Neural cell (in vitro differentiated cells): ENCODE measurements around the gene FUT6. TPM values are rescaled to one million over a fixed set of nuclear protein-coding genes. Genes with fewer than 3 reads are reported as not detected.

Experiments used
- H2AFZ ChIP-seq: fragments of 200-600, 300-800 bp; sonication (generic), shearing (Covaris generic); 2 replicates; pipeline ENCODE4 v1.6.0; 2014; ENCODE audit warnings: low read depth, mild to moderate bottlenecking, antibody characterized with exemption, low read length, moderate library complexity
- H3F3A ChIP-seq: fragments of 200-600 bp; shearing (Covaris generic); 2 replicates; pipeline ENCODE4 v1.6.1; 2016; ENCODE audit warnings: mild to moderate bottlenecking, moderate library complexity, mixed read lengths, antibody characterized with exemption, low read length; ENCODE audit not compliant: insufficient read depth, poor library complexity, severe bottlenecking
- H3K27ac ChIP-seq: fragments of 200-600, 300-800 bp; sonication (generic), shearing (Covaris generic); 2 replicates; pipeline ENCODE4 v1.5.1; 2014; ENCODE audit warnings: mild to moderate bottlenecking, low read length, moderate library complexity
- H3K27me3 ChIP-seq: fragments of 300-800, 200-600 bp; sonication (generic), shearing (Covaris generic); 2 replicates; pipeline ENCODE4 v1.6.0; 2014; ENCODE audit warnings: mild to moderate bottlenecking, low read depth, low read length, moderate library complexity; ENCODE audit not compliant: insufficient read depth
- H3K36me3 ChIP-seq: fragments of 300-800, 200-600 bp; sonication (generic), shearing (Covaris generic); 2 replicates; pipeline ENCODE4 v1.5.1; 2014; ENCODE audit warnings: mild to moderate bottlenecking, antibody characterized with exemption, low read length, moderate library complexity; ENCODE audit not compliant: insufficient read depth
- H3K4me2 ChIP-seq: fragments of 300-800, 200-600 bp; sonication (generic), shearing (Covaris generic); 2 replicates; pipeline ENCODE4 v1.6.0; 2014; ENCODE audit warnings: mild to moderate bottlenecking, low read length
- H3K4me3 ChIP-seq: fragments of 300-800, 200-600 bp; sonication (generic), shearing (Covaris generic); 2 replicates; pipeline ENCODE4 v1.5.1; 2014; ENCODE audit warnings: mild to moderate bottlenecking, low read length, moderate library complexity
- H3K79me2 ChIP-seq: fragments of 200-600 bp; shearing (Covaris generic); replicated peaks from 2 replicates; pipeline ENCODE4 v1.6.0; 2014; ENCODE audit warnings: mild to moderate bottlenecking, low read length, moderate library complexity; ENCODE audit not compliant: insufficient read depth
- H3K9ac ChIP-seq: fragments of 300-800, 200-600 bp; sonication (generic), shearing (Covaris generic); 2 replicates; pipeline ENCODE4 v1.6.1; 2016; ENCODE audit warnings: mild to moderate bottlenecking, low read length, mixed read lengths
- H3K9me2 ChIP-seq: fragments of 200-600 bp; shearing (Covaris generic); 2 replicates; pipeline ENCODE4 v1.6.1; 2016; ENCODE audit warnings: mild to moderate bottlenecking, low read length, mixed read lengths; ENCODE audit not compliant: insufficient read depth
- H3K9me3 ChIP-seq: fragments of 200-600, 300-800 bp; sonication (generic), shearing (Covaris generic); 2 replicates; pipeline ENCODE4 v1.6.1; 2016; ENCODE audit warnings: mild to moderate bottlenecking, mixed run types, low read length, moderate library complexity, mixed read lengths
- H4K20me1 ChIP-seq: fragments of 200-600 bp; shearing (Covaris generic); 2 replicates; pipeline ENCODE4 v1.6.1; 2016; ENCODE audit warnings: mild to moderate bottlenecking, mixed run types; ENCODE audit not compliant: insufficient read depth
- CTCF ChIP-seq: fragments of 450-650 bp; IDR thresholded peaks from 2 replicates; pipeline ENCODE4 v1.5.1; 2014; ENCODE audit warnings: antibody characterized with exemption, mild to moderate bottlenecking, moderate library complexity; ENCODE audit not compliant: poor library complexity, severe bottlenecking
- EP300 ChIP-seq: fragments of 450-650 bp; conservative IDR thresholded peaks from 2 replicates; pipeline ENCODE4 v1.6.1; 2014; ENCODE audit warnings: antibody characterized with exemption, mild to moderate bottlenecking, moderate library complexity; ENCODE audit not compliant: poor library complexity, severe bottlenecking
- EZH2 ChIP-seq: fragments of 200-600, 300-800 bp; shearing (Covaris generic), sonication (generic); IDR thresholded peaks from 2 replicates; pipeline ENCODE4 v1.6.1; 2014; ENCODE audit warnings: antibody characterized with exemption, low read length, borderline replicate concordance, mild to moderate bottlenecking; ENCODE audit not compliant: insufficient read depth, poor library complexity, severe bottlenecking
- MXI1 ChIP-seq: fragments of 450-650 bp; conservative IDR thresholded peaks from 2 replicates; pipeline ENCODE4 v1.6.1; 2014; ENCODE audit warnings: antibody characterized with exemption, mild to moderate bottlenecking; ENCODE audit not compliant: poor library complexity, severe bottlenecking
- POLR2AphosphoS5 ChIP-seq: IDR thresholded peaks from 2 replicates; pipeline ENCODE4 v1.6.1; 2012
- RAD21 ChIP-seq: fragments of 450-650 bp; conservative IDR thresholded peaks from 2 replicates; pipeline ENCODE4 v1.6.1; 2014; ENCODE audit warnings: antibody characterized with exemption, mild to moderate bottlenecking, moderate library complexity
- REST ChIP-seq: IDR thresholded peaks from 2 replicates; pipeline ENCODE4 v1.6.1; 2012; ENCODE audit warnings: borderline replicate concordance
- SMC3 ChIP-seq: fragments of 450-650 bp; conservative IDR thresholded peaks from 2 replicates; pipeline ENCODE4 v1.6.1; 2014; ENCODE audit warnings: antibody characterized with exemption, mild to moderate bottlenecking, moderate library complexity; ENCODE audit not compliant: poor library complexity
- TAF1 ChIP-seq: IDR thresholded peaks from 2 replicates; pipeline ENCODE4 v1.6.1; 2012; ENCODE audit warnings: low read depth
- polyA plus RNA-seq: library from polyadenylated mRNA; depleted of rRNA; stranded (reverse); fragments of >200 nt; gene quantifications from 2 replicates; pipeline ENCODE4 v1.2.3, GENCODE V29; 2014

The FUT6 gene
- polyA plus RNA-seq, 1 donor from 2014 or later, result not detected

GRCh38 chr19:5832527-5833216, 6.8 kb downstream of the FUT6 start:
- H3K79me2 ChIP-seq, result no peaks in the 10 kb centered on the region
- H2AFZ ChIP-seq, result no peak overlapping the region
- H3K4me2 ChIP-seq, result no peak overlapping the region
- TF ChIP-seq TAF1, result no peak
- no peak for TF ChIP-seq EZH2
- no peak for TF ChIP-seq EP300
- no peak for TF ChIP-seq POLR2AphosphoS5
- no peak for TF ChIP-seq SMC3
- TF ChIP-seq REST, result no peak
- TF ChIP-seq CTCF, result no peak
- no peak for TF ChIP-seq MXI1
- TF ChIP-seq RAD21, result no peak
- H3K9ac ChIP-seq, result no peak overlapping the region
- no peaks in the 10 kb centered on the region for H3K27me3 ChIP-seq
- no peaks in the 10 kb centered on the region for H3K9me2 ChIP-seq
- no peaks in the 10 kb centered on the region for H4K20me1 ChIP-seq
- no peaks in the 10 kb centered on the region for H3K9me3 ChIP-seq
- no peaks in the 10 kb centered on the region for H3K36me3 ChIP-seq
- no peak overlapping the region for H3K27ac ChIP-seq
- H3K4me3 ChIP-seq, result no peak overlapping the region
- H3F3A ChIP-seq, result no peaks in the 10 kb centered on the region

- Histone ChIP-seq H3K79me2 (no peaks in the 10 kb centered on the region), H4K20me1 (no peaks in the 10 kb centered on the region), H3K27me3 (no peaks in the 10 kb centered on the region), H3K4me2 (no peak overlapping the region), H3K9me2 (no peaks in the 10 kb centered on the region), H3K9me3 (no peaks in the 10 kb centered on the region), H3K9ac (no peak overlapping the region), H3K27ac (no peak overlapping the region), H3K36me3 (no peaks in the 10 kb centered on the region), H2AFZ (no peak overlapping the region), H3F3A (no peaks in the 10 kb centered on the region), H3K4me3 (no peak overlapping the region)
- no peak for TF ChIP-seq EP300
Measured at GRCh38 chr19:5832061-5832460, 7.4 kb downstream of the FUT6 start.

- H3K9me2 ChIP-seq, result no peaks in the 10 kb centered on the region
Measured at GRCh38 chr19:5831159-5831558, 8.3 kb downstream of the FUT6 start.

More at GRCh38 chr19:5831159-5831558, 8.3 kb downstream of the FUT6 start:
- no peaks in the 10 kb centered on the region for H3K79me2 ChIP-seq
- no peaks in the 10 kb centered on the region for H3K9me3 ChIP-seq
- no peak overlapping the region for H3K4me3 ChIP-seq
- no peak overlapping the region for H3K27ac ChIP-seq
- H2AFZ ChIP-seq, result no peak overlapping the region
- H4K20me1 ChIP-seq, result no peaks in the 10 kb centered on the region
- H3F3A ChIP-seq, result no peaks in the 10 kb centered on the region
- TF ChIP-seq EZH2, result no peak
- H3K27me3 ChIP-seq, result no peaks in the 10 kb centered on the region
- H3K4me2 ChIP-seq, result no peak overlapping the region
- H3K36me3 ChIP-seq, result no peaks in the 10 kb centered on the region
- no peak overlapping the region for H3K9ac ChIP-seq
